GM23338 (cell line): ENCODE data around the gene ADI1. TPM values are rescaled to one million over a fixed set of nuclear protein-coding genes. Genes with fewer than 3 reads are reported as not detected.

Experiments used
- ATAC-seq: fragments of 200-7000 bp; cut with Tn5 transposase; 3 replicates; pipeline ENCODE4 v1.9.1; 2020
- DNase-seq: peaks from one replicate; pipeline ENCODE4 v3.0.0-alpha.2; 2015; ENCODE audit warnings: low spot score
- H2AFZ ChIP-seq: fragments of 200-600 bp; sonication (generic); 2 replicates; pipeline ENCODE4 v1.8.0; 2016; ENCODE audit warnings: antibody characterized with exemption, mild to moderate bottlenecking, moderate library complexity
- H3F3A ChIP-seq: fragments of 200-600 bp; sonication (generic); replicated peaks from 2 replicates; pipeline ENCODE4 v1.8.0; 2017; ENCODE audit warnings: antibody characterized with exemption, mixed run types, low read depth
- H3K27ac ChIP-seq: fragments of 200-600 bp; sonication (generic); 2 replicates; pipeline ENCODE4 v1.6.1; 2016; ENCODE audit warnings: low read depth
- H3K27me3 ChIP-seq: fragments of 200-600 bp; sonication (generic); 2 replicates; pipeline ENCODE4 v1.8.0; 2016; ENCODE audit warnings: mild to moderate bottlenecking, mixed run types, moderate library complexity; ENCODE audit not compliant: insufficient read depth
- H3K36me3 ChIP-seq: fragments of 200-600 bp; sonication (generic); 2 replicates; pipeline ENCODE4 v1.8.0; 2016; ENCODE audit warnings: mild to moderate bottlenecking; ENCODE audit not compliant: insufficient read depth
- H3K4me1 ChIP-seq: fragments of 200-600 bp; sonication (generic); 2 replicates; pipeline ENCODE4 v1.8.0; 2016; ENCODE audit warnings: mild to moderate bottlenecking, moderate library complexity; ENCODE audit not compliant: insufficient read depth
- H3K4me2 ChIP-seq: fragments of 200-600 bp; sonication (generic); 2 replicates; pipeline ENCODE4 v1.7.1; 2017; ENCODE audit warnings: mixed run types
- H3K4me3 ChIP-seq: fragments of 200-600 bp; sonication (generic); 2 replicates; pipeline ENCODE4 v1.6.1; 2016; ENCODE audit warnings: mixed run types
- H3K79me2 ChIP-seq: fragments of 200-600 bp; sonication (generic); replicated peaks from 2 replicates; pipeline ENCODE4 v1.8.0; 2017; ENCODE audit warnings: mild to moderate bottlenecking; ENCODE audit not compliant: insufficient read depth
- H3K9me2 ChIP-seq: fragments of 200-600 bp; sonication (generic); 2 replicates; pipeline ENCODE4 v1.8.0; 2017; ENCODE audit not compliant: insufficient read depth
- H4K20me1 ChIP-seq: fragments of 200-600 bp; sonication (generic); replicated peaks from 2 replicates; pipeline ENCODE4 v1.8.0; 2017; ENCODE audit warnings: mild to moderate bottlenecking; ENCODE audit not compliant: insufficient read depth
- H3K27ac Mint-ChIP-seq: 2 replicates; pipeline ENCODE4 v1.8.0; 2020; ENCODE audit warnings: inconsistent platforms, mild to moderate bottlenecking, moderate library complexity, mixed read lengths
- H3K27me3 Mint-ChIP-seq: 3 replicates; pipeline ENCODE4 v1.8.0; 2022; ENCODE audit warnings: low read depth, mild to moderate bottlenecking, moderate library complexity, mixed read lengths, inconsistent platforms; ENCODE audit not compliant: insufficient read depth, poor library complexity
- H3K36me3 Mint-ChIP-seq: 3 replicates; pipeline ENCODE4 v1.8.0; 2021; ENCODE audit warnings: low read depth, mild to moderate bottlenecking, inconsistent platforms, moderate library complexity, mixed read lengths
- H3K4me1 Mint-ChIP-seq: 3 replicates; pipeline ENCODE4 v1.8.0; 2020; ENCODE audit warnings: mild to moderate bottlenecking, inconsistent platforms, mixed read lengths
- H3K4me3 Mint-ChIP-seq: 3 replicates; pipeline ENCODE4 v1.8.0; 2021; ENCODE audit warnings: moderate library complexity, mild to moderate bottlenecking, inconsistent platforms, mixed read lengths
- H3K9me3 Mint-ChIP-seq: 3 replicates; pipeline ENCODE4 v1.8.0; 2020; ENCODE audit warnings: moderate library complexity, mild to moderate bottlenecking, inconsistent platforms, mixed read lengths
- CREB1 ChIP-seq: fragments of 250-450 bp; sonication (Bioruptor Pico); IDR thresholded peaks from 2 replicates; pipeline ENCODE4 v1.5.0; 2020; ENCODE audit warnings: low read depth, mild to moderate bottlenecking, moderate library complexity
- EZH2 ChIP-seq: fragments of 200-600 bp; sonication (generic); IDR thresholded peaks from one replicate; pipeline ENCODE4 v1.8.0; 2017; ENCODE audit warnings: antibody characterized with exemption, mild to moderate bottlenecking, low read depth; ENCODE audit not compliant: unreplicated experiment
- EZH2phosphoT487 ChIP-seq: fragments of 200-600 bp; sonication (generic); IDR thresholded peaks from one replicate; pipeline ENCODE4 v1.8.1; 2018; ENCODE audit warnings: antibody characterized with exemption; ENCODE audit not compliant: unreplicated experiment
- JUNB ChIP-seq: IDR thresholded peaks from one replicate; pipeline ENCODE4 v1.6.1; 2016; ENCODE audit warnings: antibody characterized with exemption; ENCODE audit not compliant: unreplicated experiment
- NANOG ChIP-seq: IDR thresholded peaks from 2 replicates; pipeline ENCODE4 v1.6.1; 2016; ENCODE audit warnings: antibody characterized with exemption, borderline replicate concordance
- POLR2AphosphoS5 ChIP-seq: IDR thresholded peaks from 2 replicates; pipeline ENCODE4 v1.6.1; 2016; ENCODE audit warnings: antibody characterized with exemption, low read depth
- STAT1 ChIP-seq: IDR thresholded peaks from one replicate; pipeline ENCODE4 v1.6.1; 2016; ENCODE audit warnings: antibody characterized with exemption; ENCODE audit not compliant: unreplicated experiment
- ZNF114 ChIP-seq: fragments of 250-450 bp; sonication (Bioruptor Pico); IDR thresholded peaks from 2 replicates; pipeline ENCODE4 v1.5.0; 2020; ENCODE audit warnings: mild to moderate bottlenecking, moderate library complexity
- ZNF331 ChIP-seq: fragments of 250-450 bp; sonication (Bioruptor Pico); IDR thresholded peaks from 2 replicates; pipeline ENCODE4 v1.5.0; 2020; ENCODE audit warnings: low read depth, mild to moderate bottlenecking, moderate library complexity
- polyA plus RNA-seq: library from polyadenylated mRNA; unstranded; fragments of >200 nt; fragmentation: Nextera tagmentation; extraction: Ambion mirVana; gene quantifications from 2 replicates; pipeline ENCODE4 v1.2.1, GENCODE V29; 2016
- total RNA-seq: library from RNA; depleted of rRNA; stranded (reverse); fragments of >200 nt; shearing (Covaris generic); gene quantifications from 2 replicates; pipeline ENCODE4 v1.2.3, GENCODE V29; 2014
- TF ChIP-seq, protein P1 (sequence below): IDR thresholded peaks from 2 replicates; pipeline ENCODE4 v1.6.1; 2016; ENCODE audit warnings: antibody characterized with exemption
- TF ChIP-seq, protein P2 (sequence below): fragments of 250-450 bp; sonication (Bioruptor Pico); IDR thresholded peaks from 2 replicates; pipeline ENCODE4 v1.5.0; 2020; ENCODE audit warnings: mild to moderate bottlenecking, moderate library complexity
- TF ChIP-seq, protein P3 (sequence below), 2 experiments: fragments of 200-600 bp in 1 of 2; sonication (generic) in 1 of 2; conservative IDR thresholded peaks; 2 replicates each; pipeline versions ENCODE4 v1.5.1 to v1.6.1; 2016 to 2017; ENCODE audit warnings: antibody characterized with exemption in 2 of 2, low read depth in 2 of 2, mild to moderate bottlenecking in 2 of 2, moderate library complexity in 1 of 2
- TF ChIP-seq, protein P4 (sequence below): IDR thresholded peaks from one replicate; pipeline ENCODE4 v1.6.1; 2018; ENCODE audit warnings: antibody characterized with exemption; ENCODE audit not compliant: unreplicated experiment

ADI1 gene
- total and polyA plus RNA-seq, 2 experiments from 2014 or later, result 16.3 to 31.9 TPM

DNA sequence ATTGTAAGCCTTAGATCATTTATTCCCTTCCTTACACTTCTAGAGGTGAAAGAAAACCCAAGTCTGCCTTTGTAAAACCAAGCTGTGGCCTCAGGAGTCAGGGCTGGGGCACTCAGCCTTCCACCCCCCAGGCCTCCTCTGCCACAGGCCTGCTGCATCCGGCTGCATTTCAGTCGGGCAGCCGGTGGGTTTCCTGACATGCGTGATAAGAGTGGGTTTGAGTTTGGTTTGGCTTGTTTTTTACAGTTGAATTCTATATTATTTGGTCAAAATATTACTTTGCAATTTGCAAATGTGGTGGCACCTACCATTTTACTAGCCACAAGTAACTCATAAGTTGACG is 42.4 kb downstream of the ADI1 start:
- H3K27ac Mint-ChIP-seq, result no peak overlapping the region
- no peak overlapping the region for H3K27ac ChIP-seq

More for the DNA sequence above, 42.4 kb downstream of the ADI1 start:
- Histone ChIP-seq H3K4me3 (no peak overlapping the region), H3K27me3 (no peaks in the 10 kb centered on the region), H4K20me1 (no peaks in the 10 kb centered on the region), H3K9me2 (no peaks in the 10 kb centered on the region), H3K36me3 (peaks cover 4% of the 10 kb centered on the region; the same call in 1 of the 2 replicates), H3K4me2 (no peak overlapping the region), H3K4me1 (no peaks in the 10 kb centered on the region), H3F3A (no peaks in the 10 kb centered on the region), H3K79me2 (no peaks in the 10 kb centered on the region), H2AFZ (no peak overlapping the region)
- Mint-ChIP-seq H3K36me3 (peaks cover 29% of the 10 kb centered on the region), H3K27me3 (peaks cover 11% of the 10 kb centered on the region), H3K9me3 (no peaks in the 10 kb centered on the region; the same call in 2 of the 3 replicates), H3K4me3 (no peak overlapping the region), H3K4me1 (peaks cover 12% of the 10 kb centered on the region)
- no peak for TF ChIP-seq JUNB
- TF ChIP-seq CREB1 (CRISPR knock-in tag), result no peak
- no peak for TF ChIP-seq EZH2phosphoT487
- TF ChIP-seq, protein P1, sequence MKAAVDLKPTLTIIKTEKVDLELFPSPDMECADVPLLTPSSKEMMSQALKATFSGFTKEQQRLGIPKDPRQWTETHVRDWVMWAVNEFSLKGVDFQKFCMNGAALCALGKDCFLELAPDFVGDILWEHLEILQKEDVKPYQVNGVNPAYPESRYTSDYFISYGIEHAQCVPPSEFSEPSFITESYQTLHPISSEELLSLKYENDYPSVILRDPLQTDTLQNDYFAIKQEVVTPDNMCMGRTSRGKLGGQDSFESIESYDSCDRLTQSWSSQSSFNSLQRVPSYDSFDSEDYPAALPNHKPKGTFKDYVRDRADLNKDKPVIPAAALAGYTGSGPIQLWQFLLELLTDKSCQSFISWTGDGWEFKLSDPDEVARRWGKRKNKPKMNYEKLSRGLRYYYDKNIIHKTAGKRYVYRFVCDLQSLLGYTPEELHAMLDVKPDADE, result no peak
- no peak for TF ChIP-seq ZNF114 (CRISPR knock-in tag)
- TF ChIP-seq, protein P2, sequence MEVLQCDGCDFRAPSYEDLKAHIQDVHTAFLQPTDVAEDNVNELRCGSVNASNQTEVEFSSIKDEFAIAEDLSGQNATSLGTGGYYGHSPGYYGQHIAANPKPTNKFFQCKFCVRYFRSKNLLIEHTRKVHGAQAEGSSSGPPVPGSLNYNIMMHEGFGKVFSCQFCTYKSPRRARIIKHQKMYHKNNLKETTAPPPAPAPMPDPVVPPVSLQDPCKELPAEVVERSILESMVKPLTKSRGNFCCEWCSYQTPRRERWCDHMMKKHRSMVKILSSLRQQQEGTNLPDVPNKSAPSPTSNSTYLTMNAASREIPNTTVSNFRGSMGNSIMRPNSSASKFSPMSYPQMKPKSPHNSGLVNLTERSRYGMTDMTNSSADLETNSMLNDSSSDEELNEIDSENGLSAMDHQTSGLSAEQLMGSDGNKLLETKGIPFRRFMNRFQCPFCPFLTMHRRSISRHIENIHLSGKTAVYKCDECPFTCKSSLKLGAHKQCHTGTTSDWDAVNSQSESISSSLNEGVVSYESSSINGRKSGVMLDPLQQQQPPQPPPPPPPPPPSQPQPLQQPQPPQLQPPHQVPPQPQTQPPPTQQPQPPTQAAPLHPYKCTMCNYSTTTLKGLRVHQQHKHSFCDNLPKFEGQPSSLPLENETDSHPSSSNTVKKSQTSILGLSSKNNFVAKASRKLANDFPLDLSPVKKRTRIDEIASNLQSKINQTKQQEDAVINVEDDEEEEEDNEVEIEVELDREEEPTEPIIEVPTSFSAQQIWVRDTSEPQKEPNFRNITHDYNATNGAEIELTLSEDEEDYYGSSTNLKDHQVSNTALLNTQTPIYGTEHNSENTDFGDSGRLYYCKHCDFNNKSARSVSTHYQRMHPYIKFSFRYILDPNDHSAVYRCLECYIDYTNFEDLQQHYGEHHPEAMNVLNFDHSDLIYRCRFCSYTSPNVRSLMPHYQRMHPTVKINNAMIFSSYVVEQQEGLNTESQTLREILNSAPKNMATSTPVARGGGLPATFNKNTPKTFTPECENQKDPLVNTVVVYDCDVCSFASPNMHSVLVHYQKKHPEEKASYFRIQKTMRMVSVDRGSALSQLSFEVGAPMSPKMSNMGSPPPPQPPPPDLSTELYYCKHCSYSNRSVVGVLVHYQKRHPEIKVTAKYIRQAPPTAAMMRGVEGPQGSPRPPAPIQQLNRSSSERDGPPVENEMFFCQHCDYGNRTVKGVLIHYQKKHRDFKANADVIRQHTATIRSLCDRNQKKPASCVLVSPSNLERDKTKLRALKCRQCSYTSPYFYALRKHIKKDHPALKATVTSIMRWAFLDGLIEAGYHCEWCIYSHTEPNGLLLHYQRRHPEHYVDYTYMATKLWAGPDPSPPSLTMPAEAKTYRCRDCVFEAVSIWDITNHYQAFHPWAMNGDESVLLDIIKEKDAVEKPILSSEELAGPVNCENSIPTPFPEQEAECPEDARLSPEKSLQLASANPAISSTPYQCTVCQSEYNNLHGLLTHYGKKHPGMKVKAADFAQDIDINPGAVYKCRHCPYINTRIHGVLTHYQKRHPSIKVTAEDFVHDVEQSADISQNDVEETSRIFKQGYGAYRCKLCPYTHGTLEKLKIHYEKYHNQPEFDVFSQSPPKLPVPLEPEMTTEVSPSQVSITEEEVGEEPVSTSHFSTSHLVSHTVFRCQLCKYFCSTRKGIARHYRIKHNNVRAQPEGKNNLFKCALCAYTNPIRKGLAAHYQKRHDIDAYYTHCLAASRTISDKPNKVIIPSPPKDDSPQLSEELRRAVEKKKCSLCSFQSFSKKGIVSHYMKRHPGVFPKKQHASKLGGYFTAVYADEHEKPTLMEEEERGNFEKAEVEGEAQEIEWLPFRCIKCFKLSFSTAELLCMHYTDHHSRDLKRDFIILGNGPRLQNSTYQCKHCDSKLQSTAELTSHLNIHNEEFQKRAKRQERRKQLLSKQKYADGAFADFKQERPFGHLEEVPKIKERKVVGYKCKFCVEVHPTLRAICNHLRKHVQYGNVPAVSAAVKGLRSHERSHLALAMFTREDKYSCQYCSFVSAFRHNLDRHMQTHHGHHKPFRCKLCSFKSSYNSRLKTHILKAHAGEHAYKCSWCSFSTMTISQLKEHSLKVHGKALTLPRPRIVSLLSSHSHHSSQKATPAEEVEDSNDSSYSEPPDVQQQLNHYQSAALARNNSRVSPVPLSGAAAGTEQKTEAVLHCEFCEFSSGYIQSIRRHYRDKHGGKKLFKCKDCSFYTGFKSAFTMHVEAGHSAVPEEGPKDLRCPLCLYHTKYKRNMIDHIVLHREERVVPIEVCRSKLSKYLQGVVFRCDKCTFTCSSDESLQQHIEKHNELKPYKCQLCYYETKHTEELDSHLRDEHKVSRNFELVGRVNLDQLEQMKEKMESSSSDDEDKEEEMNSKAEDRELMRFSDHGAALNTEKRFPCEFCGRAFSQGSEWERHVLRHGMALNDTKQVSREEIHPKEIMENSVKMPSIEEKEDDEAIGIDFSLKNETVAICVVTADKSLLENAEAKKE (CRISPR knock-in tag), result no peak
- TF ChIP-seq POLR2AphosphoS5, result no peak
- TF ChIP-seq, protein P3, sequence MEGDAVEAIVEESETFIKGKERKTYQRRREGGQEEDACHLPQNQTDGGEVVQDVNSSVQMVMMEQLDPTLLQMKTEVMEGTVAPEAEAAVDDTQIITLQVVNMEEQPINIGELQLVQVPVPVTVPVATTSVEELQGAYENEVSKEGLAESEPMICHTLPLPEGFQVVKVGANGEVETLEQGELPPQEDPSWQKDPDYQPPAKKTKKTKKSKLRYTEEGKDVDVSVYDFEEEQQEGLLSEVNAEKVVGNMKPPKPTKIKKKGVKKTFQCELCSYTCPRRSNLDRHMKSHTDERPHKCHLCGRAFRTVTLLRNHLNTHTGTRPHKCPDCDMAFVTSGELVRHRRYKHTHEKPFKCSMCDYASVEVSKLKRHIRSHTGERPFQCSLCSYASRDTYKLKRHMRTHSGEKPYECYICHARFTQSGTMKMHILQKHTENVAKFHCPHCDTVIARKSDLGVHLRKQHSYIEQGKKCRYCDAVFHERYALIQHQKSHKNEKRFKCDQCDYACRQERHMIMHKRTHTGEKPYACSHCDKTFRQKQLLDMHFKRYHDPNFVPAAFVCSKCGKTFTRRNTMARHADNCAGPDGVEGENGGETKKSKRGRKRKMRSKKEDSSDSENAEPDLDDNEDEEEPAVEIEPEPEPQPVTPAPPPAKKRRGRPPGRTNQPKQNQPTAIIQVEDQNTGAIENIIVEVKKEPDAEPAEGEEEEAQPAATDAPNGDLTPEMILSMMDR (conservative IDR thresholded peaks at IDR 0.05; ENCODE audit: low read depth in 2 of 2), result no peak
- no peak for TF ChIP-seq ZNF331
- TF ChIP-seq EZH2, result no peak
- TF ChIP-seq, protein P4, sequence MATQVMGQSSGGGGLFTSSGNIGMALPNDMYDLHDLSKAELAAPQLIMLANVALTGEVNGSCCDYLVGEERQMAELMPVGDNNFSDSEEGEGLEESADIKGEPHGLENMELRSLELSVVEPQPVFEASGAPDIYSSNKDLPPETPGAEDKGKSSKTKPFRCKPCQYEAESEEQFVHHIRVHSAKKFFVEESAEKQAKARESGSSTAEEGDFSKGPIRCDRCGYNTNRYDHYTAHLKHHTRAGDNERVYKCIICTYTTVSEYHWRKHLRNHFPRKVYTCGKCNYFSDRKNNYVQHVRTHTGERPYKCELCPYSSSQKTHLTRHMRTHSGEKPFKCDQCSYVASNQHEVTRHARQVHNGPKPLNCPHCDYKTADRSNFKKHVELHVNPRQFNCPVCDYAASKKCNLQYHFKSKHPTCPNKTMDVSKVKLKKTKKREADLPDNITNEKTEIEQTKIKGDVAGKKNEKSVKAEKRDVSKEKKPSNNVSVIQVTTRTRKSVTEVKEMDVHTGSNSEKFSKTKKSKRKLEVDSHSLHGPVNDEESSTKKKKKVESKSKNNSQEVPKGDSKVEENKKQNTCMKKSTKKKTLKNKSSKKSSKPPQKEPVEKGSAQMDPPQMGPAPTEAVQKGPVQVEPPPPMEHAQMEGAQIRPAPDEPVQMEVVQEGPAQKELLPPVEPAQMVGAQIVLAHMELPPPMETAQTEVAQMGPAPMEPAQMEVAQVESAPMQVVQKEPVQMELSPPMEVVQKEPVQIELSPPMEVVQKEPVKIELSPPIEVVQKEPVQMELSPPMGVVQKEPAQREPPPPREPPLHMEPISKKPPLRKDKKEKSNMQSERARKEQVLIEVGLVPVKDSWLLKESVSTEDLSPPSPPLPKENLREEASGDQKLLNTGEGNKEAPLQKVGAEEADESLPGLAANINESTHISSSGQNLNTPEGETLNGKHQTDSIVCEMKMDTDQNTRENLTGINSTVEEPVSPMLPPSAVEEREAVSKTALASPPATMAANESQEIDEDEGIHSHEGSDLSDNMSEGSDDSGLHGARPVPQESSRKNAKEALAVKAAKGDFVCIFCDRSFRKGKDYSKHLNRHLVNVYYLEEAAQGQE, result no peak
- TF ChIP-seq NANOG, result no peak
- TF ChIP-seq STAT1, result no peak
- ATAC-seq, result no peak
- no peak for DNase-seq
